Naive thymus-derived CD4-positive, alpha-beta T cell (primary cell): ENCODE data around the gene MANEAL. TPM values are rescaled to one million over a fixed set of nuclear protein-coding genes. Genes with fewer than 3 reads are reported as not detected.
"Not testable (repeated sequence)": the region's sequence is repeated elsewhere in the genome, so short reads cannot be mapped to it uniquely, and the experiment has no call there.

Experiments used
- ATAC-seq: fragments of 150-1000 bp; cut with Tn5 transposase; 2 replicates; pipeline ENCODE4 v1.10.0; 2021; ENCODE audit warnings: mild to moderate bottlenecking, moderate library complexity
- CTCF ChIA-PET: fragments of 350-600 bp; sonication (Branson Sonifier 250); formaldehyde crosslinking; loops from one replicate; lab custom pipeline; 2021; ENCODE audit warnings: antibody characterized with exemption; lab: Charles Lee
- POLR2A ChIA-PET: fragments of 350-600 bp; sonication (Branson Sonifier 250); formaldehyde crosslinking; loops from one replicate; lab custom pipeline; 2021; ENCODE audit warnings: antibody characterized with exemption, inconsistent platforms; lab: Charles Lee
- DNase-seq, 9 donors: peaks; one replicate each; pipeline versions ENCODE4 v3.0.0 to v3.0.0-alpha.2; 2020 to 2022; ENCODE audit warnings: mixed read lengths in 1 of 9
- H3K27ac ChIP-seq: one replicate; pipeline ENCODE4 v1.7.0; 2013; ENCODE audit warnings: mild to moderate bottlenecking, low read depth, low read length, moderate library complexity
- H3K27me3 ChIP-seq, 2 donors: one replicate each; pipeline ENCODE4 v1.7.0; 2013; ENCODE audit warnings: low read length in 2 of 2, mild to moderate bottlenecking in 2 of 2, moderate library complexity in 2 of 2; ENCODE audit not compliant: control insufficient read depth in 2 of 2, insufficient read depth in 2 of 2
- H3K36me3 ChIP-seq, 3 experiments: 1 replicate in 2 of 3; 2 replicates in 1 of 3; pipeline ENCODE4 v1.7.0; 2013; ENCODE audit warnings: low read length in 3 of 3, mild to moderate bottlenecking in 3 of 3, moderate library complexity in 1 of 3; ENCODE audit not compliant: insufficient read depth in 3 of 3, control insufficient read depth in 2 of 3
- H3K4me1 ChIP-seq, 2 donors: one replicate each; pipeline ENCODE4 v1.7.0; 2013; ENCODE audit warnings: low read length in 2 of 2, mild to moderate bottlenecking in 2 of 2, moderate library complexity in 1 of 2; ENCODE audit not compliant: control insufficient read depth in 2 of 2, insufficient read depth in 2 of 2
- H3K4me3 ChIP-seq: 2 replicates; pipeline ENCODE4 v1.7.0; 2013; ENCODE audit warnings: mild to moderate bottlenecking, low read length
- H3K9me3 ChIP-seq, 3 experiments: 1 replicate in 2 of 3; 2 replicates in 1 of 3; pipeline ENCODE4 v1.7.0; 2013; ENCODE audit warnings: low read length in 3 of 3; ENCODE audit not compliant: control insufficient read depth in 2 of 3
- H3K27ac Mint-ChIP-seq, 9 donors: one replicate each; pipeline ENCODE4 v1.8.0; 2020 to 2022; ENCODE audit warnings: mixed read lengths in 9 of 9, mild to moderate bottlenecking in 8 of 9, moderate library complexity in 5 of 9, inconsistent platforms in 2 of 9
- H3K27me3 Mint-ChIP-seq, 5 donors: one replicate each; pipeline ENCODE4 v1.8.0; 2021 to 2022; ENCODE audit warnings: mixed read lengths in 5 of 5, mild to moderate bottlenecking in 1 of 5
- H3K36me3 Mint-ChIP-seq, 5 donors: one replicate each; pipeline ENCODE4 v1.8.0; 2020 to 2022; ENCODE audit warnings: mixed read lengths in 5 of 5, mild to moderate bottlenecking in 3 of 5, inconsistent platforms in 1 of 5
- H3K4me1 Mint-ChIP-seq, 7 donors: one replicate each; pipeline ENCODE4 v1.8.0; 2020 to 2022; ENCODE audit warnings: mixed read lengths in 7 of 7, mild to moderate bottlenecking in 3 of 7, inconsistent platforms in 1 of 7
- H3K4me3 Mint-ChIP-seq, 10 donors: one replicate each; pipeline ENCODE4 v1.8.0; 2020 to 2022; ENCODE audit warnings: mild to moderate bottlenecking in 10 of 10, mixed read lengths in 10 of 10, moderate library complexity in 6 of 10, inconsistent platforms in 2 of 10
- H3K9me3 Mint-ChIP-seq, 11 donors: one replicate each; pipeline ENCODE4 v1.8.0; 2020 to 2022; ENCODE audit warnings: mixed read lengths in 11 of 11, mild to moderate bottlenecking in 4 of 11, inconsistent platforms in 1 of 11, moderate library complexity in 1 of 11
- intact Hi-C, 2 donors: fragments of 100-400 bp; cut with micrococcal nuclease; formaldehyde crosslinking; loops; one replicate each; pipeline ENCODE4 v1.15.1; 2023
- polyA plus RNA-seq, 2 donors: library from polyadenylated mRNA; unstranded; fragments of 300-500 nt; fragmentation: Illumina TruSeq; gene quantifications; one replicate each; pipeline ENCODE4 v1.2.3, GENCODE V29; 2021
- total RNA-seq, 6 experiments: library from RNA in 5 of 6; stranded (reverse) in 5 of 6; gene quantifications; 1 replicate in 5 of 6; 2 replicates in 1 of 6; pipeline ENCODE4 v1.2.3 and lab custom pipeline; 2021 to 2026

The MANEAL gene
- total and polyA plus RNA-seq, 7 experiments from 2014 or later = 0.48 to 2.1 (median 1.1) TPM

GRCh38 chr1:37763791-37764413, 29.7 kb upstream of the MANEAL start:
- Histone ChIP-seq H3K27me3 (peaks cover 0 to 9% of the 10 kb centered on the region in 2 donors), H3K4me1 (no peaks in the 10 kb centered on the region), H3K36me3 (no peaks in the 10 kb centered on the region), H3K4me3 (no peak overlapping the region), H3K9me3 (no peaks in the 10 kb centered on the region), H3K27ac (no peak overlapping the region)
- ChIA-PET POLR2A (no interaction called here), CTCF (no interaction called here)
- no peak for ATAC-seq
- Mint-ChIP-seq H3K27me3 (peaks cover 55 to 65% (median 63%) of the 10 kb centered on the region in 5 donors), H3K4me3 (no peak overlapping the region), H3K36me3 (peaks cover 0 to 13% (median 3%) of the 10 kb centered on the region in 5 donors), H3K4me1 (peaks cover 4 to 22% (median 20%) of the 10 kb centered on the region in 7 donors), H3K27ac (peak overlapping the region in 1 of 9 donors; percentile 52), H3K9me3 (peaks cover 0 to 9% (median 2%) of the 10 kb centered on the region in 11 donors)
- DNase-seq = no peak
- intact Hi-C loops = loop anchor here in 1 of 2 donors (2.0 kb wide), 1 partner anchor 31 kb away; no protein-coding TSS in a partner anchor

DNA sequence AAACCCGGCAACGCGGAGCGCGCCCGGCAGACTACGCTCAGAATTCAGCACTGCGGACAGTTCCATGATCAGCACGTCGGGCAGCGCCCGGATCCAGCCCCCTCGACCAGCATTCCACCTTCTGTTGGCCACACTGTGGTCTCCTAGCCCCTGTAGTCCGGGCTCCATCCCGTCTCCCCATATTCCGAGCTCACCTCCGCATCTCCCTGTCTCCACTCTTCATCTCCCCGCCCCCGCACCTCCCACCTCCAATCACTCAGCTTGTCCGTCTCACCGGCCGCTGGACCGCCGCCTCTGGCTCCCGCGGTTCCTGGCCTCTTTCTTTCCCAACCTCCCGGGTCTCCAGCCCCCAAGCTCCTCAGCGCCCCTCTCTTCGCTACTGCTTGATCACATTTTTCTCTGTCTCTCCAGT, 29.2 kb upstream of the MANEAL start:
- peaks cover 0 to 9% (median 2%) of the 10 kb centered on the region in 11 donors for H3K9me3 Mint-ChIP-seq
- H3K4me1 Mint-ChIP-seq = peaks cover 4 to 22% (median 20%) of the 10 kb centered on the region in 7 donors
- peak overlapping the region in 4 of 10 donors; percentile 26 to 52 (median 46) for H3K4me3 Mint-ChIP-seq
- no peaks in the 10 kb centered on the region for H3K36me3 ChIP-seq
- no peak overlapping the region for H3K27ac Mint-ChIP-seq
- ATAC-seq (no peak), DNase-seq (peak in 5 of 9 donors; percentile 11 to 62 (median 14))
- intact Hi-C loops = loop anchor here in 1 of 2 donors (2.0 kb wide), 1 partner anchor 30 kb away; no protein-coding TSS in a partner anchor
- ChIA-PET POLR2A (no interaction called here), CTCF (no interaction called here)
- peaks cover 60 to 71% (median 68%) of the 10 kb centered on the region in 5 donors for H3K27me3 Mint-ChIP-seq
- H3K27me3 ChIP-seq = peaks cover 0 to 9% of the 10 kb centered on the region in 2 donors
- H3K36me3 Mint-ChIP-seq = peaks cover 0 to 13% (median 3%) of the 10 kb centered on the region in 5 donors
- H3K9me3 ChIP-seq = no peaks in the 10 kb centered on the region
- H3K4me3 ChIP-seq = no peak overlapping the region
- H3K4me1 ChIP-seq = no peaks in the 10 kb centered on the region
- no peak overlapping the region for H3K27ac ChIP-seq

DNA sequence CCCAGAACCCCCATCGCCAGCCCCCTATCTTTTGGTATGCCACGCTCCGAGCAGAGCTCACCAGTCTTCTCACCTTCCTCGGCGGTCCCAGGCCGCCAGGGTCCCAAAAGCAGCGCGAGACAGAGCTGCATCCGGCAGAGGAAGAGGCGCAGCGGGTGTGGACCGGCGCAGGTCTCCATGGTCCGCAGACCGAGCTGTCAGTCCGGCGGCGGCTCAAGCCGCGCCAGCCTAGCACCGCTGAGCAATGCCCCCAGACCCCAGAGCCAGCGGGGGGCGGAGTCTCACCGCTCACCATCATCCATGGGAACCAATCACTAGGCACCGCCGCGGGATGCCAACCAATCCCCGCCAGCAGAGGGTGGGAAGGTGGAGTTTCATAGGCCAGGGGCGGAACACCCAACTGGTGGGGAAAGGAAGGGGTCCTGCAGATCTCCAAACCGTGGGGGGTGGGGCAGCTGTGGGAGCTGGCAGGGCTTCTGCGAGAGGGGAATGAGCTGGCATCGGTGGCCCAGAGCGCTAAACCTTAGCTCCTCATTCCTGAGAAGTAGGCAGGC, 28.7 kb upstream of the MANEAL start, which contains the start of gene EPHA10:
Gene EPHA10, minus strand, starts transcription at position 233 of the 554 bp plus-strand sequence. Its CDS starts 54 bp downstream, at position 179.
- ChIA-PET CTCF (no interaction called here), POLR2A (no interaction called here)
- peaks cover 0 to 13% (median 3%) of the 10 kb centered on the region in 5 donors for H3K36me3 Mint-ChIP-seq
- Histone ChIP-seq H3K4me3 (no peak within 1 kb of the TSS), H3K27me3 (peaks cover 0 to 9% of the 10 kb centered on the region in 2 donors), H3K36me3 (no peaks in the 10 kb centered on the region), H3K4me1 (no peaks in the 10 kb centered on the region), H3K27ac (no peak within 1 kb of the TSS), H3K9me3 (no peaks in the 10 kb centered on the region)
- no peak for DNase-seq
- H3K27me3 Mint-ChIP-seq = peaks cover 63 to 76% (median 72%) of the 10 kb centered on the region in 5 donors
- H3K4me1 Mint-ChIP-seq = peaks cover 4 to 22% (median 20%) of the 10 kb centered on the region in 7 donors
- ATAC-seq = no peak
- no peak within 1 kb of the TSS for H3K27ac Mint-ChIP-seq
- intact Hi-C loops = loop anchor here in 1 of 2 donors (2.0 kb wide), 1 partner anchor 30 kb away; no protein-coding TSS in a partner anchor
- peaks cover 0 to 9% (median 2%) of the 10 kb centered on the region in 11 donors for H3K9me3 Mint-ChIP-seq
- peak within 1 kb of the TSS in 7 of 10 donors; percentile 30 to 78 (median 48) for H3K4me3 Mint-ChIP-seq

GRCh38 chr1:37765916-37766664, 27.6 kb upstream of the MANEAL start:
- H3K4me3 Mint-ChIP-seq = peak overlapping the region in 8 of 10 donors; percentile 8 to 78 (median 38)
- Histone ChIP-seq H3K27ac (no peak overlapping the region), H3K9me3 (no peaks in the 10 kb centered on the region), H3K27me3 (peaks cover 5 to 9% of the 10 kb centered on the region in 2 donors), H3K4me3 (no peak overlapping the region), H3K4me1 (no peaks in the 10 kb centered on the region), H3K36me3 (no peaks in the 10 kb centered on the region)
- POLR2A ChIA-PET = no interaction called here
- intact Hi-C loops = loop anchor here in 1 of 2 donors (2.0 kb wide), 1 partner anchor 29 kb away; no protein-coding TSS in a partner anchor
- peaks cover 0 to 13% (median 3%) of the 10 kb centered on the region in 5 donors for H3K36me3 Mint-ChIP-seq
- CTCF ChIA-PET = no interaction called here
- DNase-seq (peak in 1 of 9 donors; percentile 29), ATAC-seq (no peak)
- peaks cover 74 to 85% (median 80%) of the 10 kb centered on the region in 5 donors for H3K27me3 Mint-ChIP-seq
- H3K4me1 Mint-ChIP-seq = peaks cover 4 to 22% (median 20%) of the 10 kb centered on the region in 7 donors
- H3K9me3 Mint-ChIP-seq = peaks cover 0 to 9% (median 2%) of the 10 kb centered on the region in 11 donors
- H3K27ac Mint-ChIP-seq = no peak overlapping the region

DNA sequence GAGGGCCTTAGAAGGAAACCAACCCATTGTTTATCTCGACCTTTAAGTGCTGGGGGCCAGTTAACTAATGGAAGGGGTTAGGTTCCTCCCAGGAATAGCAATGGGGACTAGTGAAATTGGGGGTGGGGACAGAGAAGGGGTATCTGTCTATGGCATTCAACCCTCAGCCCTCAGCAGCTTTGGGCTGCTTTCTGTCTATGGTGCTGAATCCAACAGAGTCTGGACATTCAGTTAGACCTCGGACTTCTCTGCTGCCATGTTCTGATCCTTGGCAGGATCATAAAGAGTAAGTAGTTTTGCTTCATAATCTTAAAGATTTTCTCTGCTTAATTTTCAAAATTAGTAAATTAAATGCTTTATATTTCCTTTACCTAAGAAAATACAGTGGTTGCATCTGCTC, 26.2 kb upstream of the MANEAL start:
- ChIA-PET POLR2A (no interaction called here), CTCF (no interaction called here)
- peaks cover 67 to 83% (median 78%) of the 10 kb centered on the region in 5 donors for H3K27me3 Mint-ChIP-seq
- no peaks in the 10 kb centered on the region for H3K36me3 ChIP-seq
- peaks cover 5 to 9% of the 10 kb centered on the region in 2 donors for H3K27me3 ChIP-seq
- H3K9me3 Mint-ChIP-seq = peaks cover 0 to 10% (median 2%) of the 10 kb centered on the region in 11 donors
- H3K4me3 ChIP-seq = no peak overlapping the region
- H3K36me3 Mint-ChIP-seq = peaks cover 0 to 13% (median 3%) of the 10 kb centered on the region in 5 donors
- H3K4me1 Mint-ChIP-seq = peaks cover 4 to 22% (median 20%) of the 10 kb centered on the region in 7 donors
- no peak overlapping the region for H3K4me3 Mint-ChIP-seq
- H3K4me1 ChIP-seq = no peaks in the 10 kb centered on the region
- ATAC-seq = no peak
- H3K27ac ChIP-seq = no peak overlapping the region
- no peaks in the 10 kb centered on the region for H3K9me3 ChIP-seq
- H3K27ac Mint-ChIP-seq = no peak overlapping the region
- DNase-seq = no peak
- intact Hi-C loops = no loop called here

- Mint-ChIP-seq H3K9me3 (peaks cover 0 to 11% (median 0%) of the 10 kb centered on the region in 11 donors), H3K27me3 (peaks cover 43 to 60% (median 52%) of the 10 kb centered on the region in 5 donors)
- CTCF ChIA-PET, H3K4me1 ChIP-seq, POLR2A ChIA-PET, H3K9me3 ChIP-seq, H3K36me3 Mint-ChIP-seq, ATAC-seq, H3K4me3 Mint-ChIP-seq, H3K27me3 ChIP-seq, H3K27ac Mint-ChIP-seq, intact Hi-C loops, H3K36me3 ChIP-seq, DNase-seq, H3K4me1 Mint-ChIP-seq, H3K27ac ChIP-seq, H3K4me3 ChIP-seq: not testable (repeated sequence)
Observed at GRCh38 chr1:37771440-37771839, 22.2 kb upstream of the MANEAL start.
